ENCODE measurements around the gene DNASE1.

DNA sequence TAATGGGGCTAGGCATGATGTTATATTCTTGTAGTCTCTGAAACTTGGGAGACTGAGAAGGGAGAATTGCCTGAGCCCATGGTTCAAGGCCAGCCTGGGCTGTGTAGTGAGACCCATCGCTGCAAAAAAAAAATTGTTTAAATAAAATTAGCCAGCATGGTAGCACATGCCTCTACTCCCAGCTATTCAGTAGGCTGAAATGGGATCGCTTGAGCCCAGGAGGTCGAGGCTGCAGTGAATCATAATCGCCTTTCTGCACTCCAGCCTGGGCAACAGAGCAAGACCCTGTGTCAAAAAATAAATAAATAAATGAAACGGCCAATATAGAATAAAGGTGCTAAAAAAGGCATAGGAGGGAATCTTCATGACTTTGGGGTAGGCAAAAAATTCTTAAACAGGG lies 29.2 kb upstream of the DNASE1 start:
- no peak for TF ChIP-seq YY1 (IDR thresholded peaks at IDR 0.05; ENCODE audit: extremely low read depth, insufficient replicate concordance, low read depth, low read length)
- TF ChIP-seq POLR2AphosphoS5 (IDR thresholded peaks at IDR 0.05; ENCODE audit: low read depth, low read length): no peak
- TF ChIP-seq JUND (IDR thresholded peaks at IDR 0.05): no peak
- TF ChIP-seq RAD21 (IDR thresholded peaks at IDR 0.05; ENCODE audit: low read depth): no peak
- TF ChIP-seq, protein P1, sequence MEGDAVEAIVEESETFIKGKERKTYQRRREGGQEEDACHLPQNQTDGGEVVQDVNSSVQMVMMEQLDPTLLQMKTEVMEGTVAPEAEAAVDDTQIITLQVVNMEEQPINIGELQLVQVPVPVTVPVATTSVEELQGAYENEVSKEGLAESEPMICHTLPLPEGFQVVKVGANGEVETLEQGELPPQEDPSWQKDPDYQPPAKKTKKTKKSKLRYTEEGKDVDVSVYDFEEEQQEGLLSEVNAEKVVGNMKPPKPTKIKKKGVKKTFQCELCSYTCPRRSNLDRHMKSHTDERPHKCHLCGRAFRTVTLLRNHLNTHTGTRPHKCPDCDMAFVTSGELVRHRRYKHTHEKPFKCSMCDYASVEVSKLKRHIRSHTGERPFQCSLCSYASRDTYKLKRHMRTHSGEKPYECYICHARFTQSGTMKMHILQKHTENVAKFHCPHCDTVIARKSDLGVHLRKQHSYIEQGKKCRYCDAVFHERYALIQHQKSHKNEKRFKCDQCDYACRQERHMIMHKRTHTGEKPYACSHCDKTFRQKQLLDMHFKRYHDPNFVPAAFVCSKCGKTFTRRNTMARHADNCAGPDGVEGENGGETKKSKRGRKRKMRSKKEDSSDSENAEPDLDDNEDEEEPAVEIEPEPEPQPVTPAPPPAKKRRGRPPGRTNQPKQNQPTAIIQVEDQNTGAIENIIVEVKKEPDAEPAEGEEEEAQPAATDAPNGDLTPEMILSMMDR (IDR thresholded peaks at IDR 0.05 in 2 of 3, conservative IDR thresholded peaks at IDR 0.05 in 1 of 3; ENCODE audit: borderline replicate concordance in 1 of 3, insufficient read depth in 1 of 3, low read depth in 2 of 3, low read length in 2 of 3): no peak
- no peak for TF ChIP-seq SP1 (IDR thresholded peaks at IDR 0.05; ENCODE audit: low read depth)

Data from HCT116 (cell line).